ENCODE results near the gene MYOM3.
A peak's percentile ranks its signal among the peaks of the same experiment; 100 is the strongest.
"Not testable (repeated sequence)": the region's sequence is repeated elsewhere in the genome, so short reads cannot be mapped to it uniquely, and the experiment has no call there.

Gene MYOM3

DNA sequence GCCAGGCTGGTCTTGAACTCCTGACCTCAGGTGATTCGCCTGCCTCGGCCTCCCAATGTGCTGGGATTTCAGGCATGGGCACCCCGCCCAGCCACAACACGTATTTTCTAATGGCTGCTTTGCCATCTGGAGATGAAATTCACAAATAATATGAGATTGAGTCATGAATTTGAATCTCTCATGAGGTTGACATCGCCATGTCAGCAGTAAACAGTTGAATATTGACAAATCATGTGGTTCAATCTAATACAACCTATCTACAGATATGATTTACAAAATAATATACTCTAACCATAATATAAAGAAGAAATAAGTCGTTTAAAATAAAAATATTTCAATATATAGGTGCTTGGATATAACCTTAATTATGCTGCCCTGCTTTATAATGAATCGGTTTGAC is 42.1 kb downstream of the MYOM3 start:
- DNase-seq = no peak

DNA sequence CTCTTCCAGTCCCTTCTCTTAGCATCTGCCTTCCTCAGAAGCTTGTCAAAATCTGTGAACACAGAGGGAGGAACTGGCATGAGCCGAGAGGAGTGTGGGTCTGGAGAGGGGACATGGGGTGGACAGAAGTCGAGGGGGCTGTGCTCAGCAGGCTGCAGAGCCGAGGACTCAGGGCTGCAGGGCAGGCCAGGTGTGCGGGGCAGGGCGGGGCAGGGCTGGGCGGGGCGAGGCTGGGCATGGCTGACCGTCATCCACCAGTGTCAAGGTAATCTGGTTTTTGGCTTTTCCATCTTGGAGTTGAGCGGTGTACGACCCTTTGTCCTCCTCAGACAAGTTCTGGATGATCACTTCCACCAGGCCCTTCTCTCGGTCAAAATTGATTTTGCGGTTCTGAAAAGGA is 44.0 kb downstream of the MYOM3 start:
- DNase-seq = no peak

DNA sequence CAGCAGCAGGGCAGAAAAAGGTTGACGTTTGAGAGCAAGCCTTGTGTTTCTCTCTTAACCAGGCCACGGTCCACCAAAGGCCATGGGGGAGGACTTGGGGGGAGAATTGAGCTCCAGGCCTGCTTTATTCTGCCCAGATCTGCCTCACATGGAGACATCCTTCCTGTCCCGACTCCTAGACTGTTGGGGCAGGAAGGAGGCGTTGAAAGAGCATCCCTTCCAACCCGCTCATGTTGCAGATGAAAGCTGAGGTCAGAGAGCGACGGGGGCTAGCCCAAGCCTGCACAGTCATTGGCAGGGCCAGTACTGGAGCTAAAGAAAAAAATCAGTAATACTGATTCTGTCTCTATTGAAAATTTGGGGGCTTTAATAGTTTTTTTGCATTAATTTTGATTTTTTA is 46.6 kb downstream of the MYOM3 start:
- DNase-seq = no peak

DNA sequence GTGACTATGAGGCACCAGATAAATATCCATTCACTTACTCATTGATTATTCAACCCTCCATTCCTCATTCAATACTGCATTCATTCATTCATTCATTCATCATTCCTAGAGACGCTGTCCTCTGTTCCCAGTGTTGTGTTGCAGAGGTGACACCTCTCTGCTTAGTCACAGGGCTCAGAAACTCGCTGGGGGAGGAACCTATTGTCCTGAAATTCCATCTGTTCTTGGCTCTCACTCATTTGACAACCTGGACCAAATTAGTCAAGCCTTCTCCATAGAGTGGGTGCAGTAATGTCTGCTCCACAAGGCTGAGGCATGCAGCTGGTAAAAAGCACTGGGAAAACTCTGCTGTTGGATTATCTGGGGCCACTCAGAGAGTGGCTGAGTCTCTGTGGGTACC is 49.7 kb downstream of the MYOM3 start:
- no peak for DNase-seq

DNA sequence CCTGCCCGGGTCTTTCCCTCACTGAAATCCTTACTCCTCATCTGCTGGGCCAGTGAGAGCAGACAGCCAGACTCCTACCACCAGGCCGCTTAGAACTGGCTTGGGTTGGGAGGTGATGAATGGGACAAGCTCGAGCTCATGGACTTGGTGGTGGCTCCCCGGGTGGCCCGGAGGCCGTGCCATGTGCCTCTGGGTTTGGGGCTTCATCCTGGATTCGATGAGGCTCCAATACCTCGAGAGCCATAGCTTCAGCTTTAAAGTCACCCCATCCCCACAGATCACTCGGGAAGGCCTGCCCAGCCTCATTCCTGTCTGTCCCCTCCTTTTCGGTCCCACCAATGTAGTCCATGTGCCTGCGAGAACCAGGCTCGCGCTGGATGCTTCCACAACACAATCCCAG is 51.5 kb downstream of the MYOM3 start:
- DNase-seq = no peak

DNA sequence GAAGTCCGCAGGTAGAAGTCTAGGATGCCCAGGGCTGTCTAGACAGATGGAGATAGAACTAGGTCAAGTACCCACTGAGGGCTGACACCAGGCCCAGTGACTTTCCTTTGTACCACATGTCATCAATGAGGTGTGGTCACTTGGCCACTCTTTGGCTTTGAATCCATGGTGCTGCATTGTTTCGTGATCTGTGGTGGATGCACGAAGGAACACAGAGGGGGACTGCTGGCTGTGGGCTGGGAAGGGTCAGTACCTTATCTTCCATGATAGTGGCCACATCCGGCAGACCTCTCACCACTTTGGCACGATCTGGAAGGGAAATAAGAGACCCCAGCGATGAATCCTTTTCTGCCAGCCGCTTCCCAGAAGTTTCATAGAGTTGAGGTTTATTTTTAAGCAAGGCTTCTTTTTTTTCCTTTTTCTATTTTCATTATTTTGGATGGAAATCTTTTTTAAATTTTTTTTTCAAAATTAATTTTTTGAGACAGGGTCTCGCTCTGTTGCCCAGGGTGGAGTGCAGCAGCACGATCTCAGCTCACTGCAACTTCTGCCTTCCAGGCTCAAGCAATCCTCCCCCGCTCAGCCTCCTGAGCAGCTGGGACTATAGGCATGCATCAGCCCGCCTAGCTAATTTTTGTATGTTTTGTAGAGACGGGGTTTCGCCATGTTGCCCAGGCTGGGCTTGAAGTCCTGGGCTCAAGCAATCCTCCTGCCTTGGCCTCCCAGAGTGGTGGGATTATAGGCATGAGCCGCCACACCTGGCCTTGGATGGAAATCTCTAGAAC is 53.1 kb downstream of the MYOM3 start:
- DNase-seq = no peak

DNA sequence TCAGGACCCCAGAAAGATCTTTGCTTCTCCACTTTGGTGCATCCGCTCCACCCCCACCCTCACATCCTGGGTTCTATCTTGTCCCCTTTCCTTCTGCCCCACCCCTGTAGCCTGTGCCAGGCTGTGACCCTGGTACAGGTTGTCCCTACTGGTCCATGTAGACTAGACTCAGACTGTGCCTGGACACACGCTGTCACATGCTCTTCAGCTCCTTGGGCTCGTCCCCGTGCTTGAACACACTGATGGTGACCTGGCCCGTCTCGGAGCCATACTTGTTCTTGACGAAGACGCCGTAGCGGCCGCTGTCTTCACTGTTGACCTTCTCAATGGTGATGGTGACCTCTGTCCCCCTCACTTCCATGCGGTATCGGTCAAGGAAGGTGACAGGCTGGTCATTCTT is 54.8 kb downstream of the MYOM3 start:
- DNase-seq = no peak

DNA sequence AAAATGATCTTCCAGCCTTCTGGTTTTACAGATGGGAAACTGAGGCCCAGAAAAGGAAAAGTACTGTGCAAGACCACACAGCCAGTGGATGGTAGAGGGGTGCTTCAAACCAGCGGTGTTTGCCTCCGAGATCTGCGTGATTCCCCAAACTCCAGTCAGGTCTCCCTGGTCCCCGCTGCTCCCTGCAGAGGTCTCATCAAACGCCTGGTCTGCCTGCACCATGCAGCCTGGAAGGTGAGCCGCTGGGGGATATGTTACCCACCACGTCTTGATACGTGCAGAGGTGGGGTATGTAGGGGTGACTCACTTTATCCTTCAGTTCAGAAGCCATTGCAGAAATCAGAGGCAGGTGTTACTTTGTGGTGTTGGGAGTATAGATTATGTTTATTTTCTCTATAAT is 56.3 kb downstream of the MYOM3 start:
- no peak for DNase-seq

DNA sequence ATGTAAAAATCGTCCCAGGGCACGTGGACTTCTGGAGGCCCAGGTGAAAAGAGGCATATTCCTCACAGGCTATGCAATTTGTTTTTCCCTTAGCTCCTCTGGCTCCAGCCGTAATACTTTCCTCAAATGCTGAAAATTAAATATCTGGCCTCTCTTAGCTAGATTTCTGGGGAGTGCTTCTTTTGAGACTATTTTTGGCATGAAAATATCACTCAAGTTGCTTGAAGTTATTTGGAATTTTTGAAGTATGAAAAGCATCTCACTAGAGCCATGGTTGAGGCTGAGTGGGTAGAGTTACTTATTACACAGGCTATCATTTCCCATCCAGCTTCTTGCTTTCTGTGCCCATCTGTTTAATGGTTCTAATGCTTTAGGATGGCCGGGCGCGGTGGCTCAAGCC is 59.7 kb downstream of the MYOM3 start:
- DNase-seq = no peak

DNA sequence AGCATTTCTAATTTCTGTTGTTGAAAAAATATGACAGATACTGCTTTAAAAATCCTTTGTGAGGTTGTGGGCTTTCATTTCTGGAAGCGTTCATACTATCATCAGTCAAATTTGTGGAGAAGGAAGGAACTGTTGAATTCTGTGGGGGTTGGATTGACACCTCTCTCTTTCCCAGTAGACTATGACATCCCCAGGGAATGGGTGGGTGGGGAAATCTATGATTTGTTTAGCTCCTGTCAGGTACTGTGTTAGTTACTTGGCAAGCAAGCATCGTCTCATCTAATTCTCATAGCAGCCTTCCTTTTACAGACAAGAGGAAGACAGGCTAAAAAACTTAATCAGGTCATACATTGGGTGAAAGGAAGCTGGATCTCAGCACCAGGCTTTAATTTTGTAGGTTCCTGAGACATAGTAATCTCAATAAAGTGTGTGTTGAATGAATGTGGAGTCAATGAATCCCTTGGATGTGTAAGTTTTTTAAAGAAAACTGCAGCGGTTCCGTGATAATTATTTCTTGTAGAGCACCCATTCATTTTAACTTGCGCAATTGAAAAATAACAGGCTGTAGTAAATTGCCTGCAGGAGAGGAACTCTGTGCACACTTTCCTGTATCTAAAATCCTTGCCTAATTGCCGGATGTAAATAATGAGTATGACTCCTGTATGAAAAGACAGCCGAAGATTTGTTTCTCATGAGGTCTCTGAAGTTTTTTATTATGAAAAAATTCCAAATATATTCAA is 60.6 kb downstream of the MYOM3 start:
- DNase-seq = no peak

DNA sequence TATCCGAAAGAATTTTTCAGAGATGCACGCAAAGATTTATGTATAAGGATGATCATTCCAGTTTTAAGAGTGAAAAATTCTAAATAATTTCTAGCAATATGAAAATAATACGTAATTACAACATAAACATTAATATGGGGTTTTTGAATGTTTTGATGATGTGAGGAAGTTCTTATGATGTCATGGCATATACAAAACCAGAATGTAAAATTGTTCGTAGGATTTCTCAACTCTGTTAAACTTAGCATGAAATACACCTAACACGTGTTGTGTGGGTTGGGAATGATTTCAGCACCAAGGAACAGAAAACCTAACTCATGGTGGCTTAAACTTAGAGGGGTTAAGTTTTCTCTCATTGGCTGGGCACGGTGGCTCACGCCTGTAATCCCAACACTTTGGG is 62.2 kb downstream of the MYOM3 start:
- no peak for DNase-seq

DNA sequence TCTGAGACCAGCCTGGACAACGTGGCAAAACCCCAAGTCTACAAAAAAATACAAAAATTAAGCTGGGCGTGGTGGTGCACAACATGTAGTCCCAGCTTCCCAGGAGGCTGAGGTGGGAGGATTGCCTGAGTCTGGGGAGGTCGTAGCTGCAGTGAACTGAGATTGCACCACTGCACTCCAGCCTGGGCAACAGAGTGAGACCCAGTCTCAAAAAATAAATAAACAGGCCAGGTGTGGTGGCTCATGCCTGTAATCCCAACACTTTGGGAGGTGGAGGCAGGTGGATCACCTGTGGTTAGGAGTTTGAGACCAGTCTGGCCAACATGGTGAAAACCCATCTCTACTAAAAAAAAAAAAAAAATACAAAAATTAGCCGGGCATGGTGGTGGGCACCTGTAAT is 63.0 kb downstream of the MYOM3 start:
- DNase-seq = not testable (repeated sequence)

DNA sequence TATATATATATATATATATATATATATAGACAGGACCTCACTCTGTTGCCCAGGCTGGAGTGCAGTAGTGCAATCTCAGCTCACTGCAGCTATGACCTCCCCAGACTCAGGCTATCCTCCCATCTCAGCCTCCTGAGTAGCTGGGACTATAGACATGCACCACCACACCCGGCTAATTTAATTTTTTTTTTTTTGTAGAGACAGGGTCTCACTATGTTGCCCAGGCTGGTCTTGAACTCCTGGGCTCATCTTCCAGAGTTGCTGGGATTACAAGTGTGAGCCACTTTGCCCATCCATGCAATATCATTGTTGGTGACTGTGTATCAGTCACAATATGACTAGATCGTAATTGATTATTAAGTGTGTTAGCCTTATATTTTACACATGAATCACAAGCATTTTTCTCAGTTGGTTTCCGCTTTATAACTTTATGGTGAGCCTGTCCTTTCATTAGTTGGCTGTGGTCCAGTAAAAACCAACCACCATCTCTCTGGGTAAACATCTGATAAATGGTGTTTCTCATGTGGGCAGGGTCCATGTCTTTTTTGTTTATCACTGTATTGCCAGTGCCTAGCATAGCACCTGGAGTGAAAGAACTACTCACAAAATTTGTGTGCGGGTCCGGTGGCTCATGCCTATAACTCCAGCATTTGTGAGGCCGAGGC is 63.6 kb downstream of the MYOM3 start:
- DNase-seq = no peak

DNA sequence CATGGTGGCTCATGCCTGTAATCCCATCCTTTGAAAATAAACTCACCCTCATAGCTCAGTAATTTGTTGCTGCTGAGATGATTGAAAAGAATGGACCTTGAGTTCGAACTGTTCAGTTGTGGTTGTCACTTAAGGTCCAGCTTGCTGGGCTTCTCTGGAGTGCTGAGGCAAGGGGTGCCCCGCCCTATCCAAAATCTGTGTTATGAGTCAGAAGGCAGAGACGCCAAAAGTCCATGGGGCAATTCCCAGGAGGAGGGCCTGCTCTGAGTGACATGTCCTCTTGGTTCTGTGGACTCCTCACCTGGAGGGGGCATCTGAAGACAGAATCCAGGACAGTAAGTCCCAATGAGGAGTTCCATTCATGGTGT is 64.8 kb downstream of the MYOM3 start:
- no peak for DNase-seq

DNA sequence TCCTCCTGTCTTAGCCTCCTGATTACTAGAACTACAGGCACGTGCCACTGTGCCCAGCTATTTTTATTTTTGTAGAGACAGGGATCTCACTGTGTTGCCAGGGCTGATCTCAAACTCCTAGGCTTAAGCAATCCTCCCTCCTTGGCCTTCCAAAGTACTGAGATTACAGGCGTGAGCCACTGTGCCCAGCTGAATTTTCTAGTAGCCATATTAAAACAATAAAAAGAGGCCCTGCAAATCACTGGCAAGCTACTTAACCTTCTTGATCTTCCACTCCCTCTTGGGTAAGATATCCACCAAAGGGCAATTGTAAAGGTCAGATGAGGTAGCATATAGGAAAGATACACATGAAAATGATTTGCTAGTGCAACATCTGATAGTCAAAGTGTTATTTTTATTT is 66.2 kb downstream of the MYOM3 start:
- no peak for DNase-seq

DNA sequence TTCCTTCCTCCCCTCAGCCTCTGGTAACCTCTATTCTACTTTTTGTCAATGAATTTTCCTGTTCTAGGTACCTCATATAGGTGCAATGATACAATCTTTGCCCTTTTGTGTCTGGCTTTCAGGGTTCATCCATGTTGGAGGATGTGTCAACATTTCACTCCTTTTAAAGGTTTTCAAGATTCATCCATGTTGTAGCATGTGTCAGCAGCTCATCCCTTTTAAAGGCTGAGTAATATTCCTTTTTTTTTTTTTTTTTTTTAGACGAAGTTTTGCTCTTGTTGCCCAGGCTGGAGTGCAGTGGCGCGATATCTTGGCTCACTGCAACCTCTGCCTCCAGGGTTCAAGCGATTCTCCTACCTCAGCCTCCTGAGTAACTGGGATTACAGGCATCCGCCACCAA is 67.3 kb downstream of the MYOM3 start:
- DNase-seq = not testable (repeated sequence)

DNA sequence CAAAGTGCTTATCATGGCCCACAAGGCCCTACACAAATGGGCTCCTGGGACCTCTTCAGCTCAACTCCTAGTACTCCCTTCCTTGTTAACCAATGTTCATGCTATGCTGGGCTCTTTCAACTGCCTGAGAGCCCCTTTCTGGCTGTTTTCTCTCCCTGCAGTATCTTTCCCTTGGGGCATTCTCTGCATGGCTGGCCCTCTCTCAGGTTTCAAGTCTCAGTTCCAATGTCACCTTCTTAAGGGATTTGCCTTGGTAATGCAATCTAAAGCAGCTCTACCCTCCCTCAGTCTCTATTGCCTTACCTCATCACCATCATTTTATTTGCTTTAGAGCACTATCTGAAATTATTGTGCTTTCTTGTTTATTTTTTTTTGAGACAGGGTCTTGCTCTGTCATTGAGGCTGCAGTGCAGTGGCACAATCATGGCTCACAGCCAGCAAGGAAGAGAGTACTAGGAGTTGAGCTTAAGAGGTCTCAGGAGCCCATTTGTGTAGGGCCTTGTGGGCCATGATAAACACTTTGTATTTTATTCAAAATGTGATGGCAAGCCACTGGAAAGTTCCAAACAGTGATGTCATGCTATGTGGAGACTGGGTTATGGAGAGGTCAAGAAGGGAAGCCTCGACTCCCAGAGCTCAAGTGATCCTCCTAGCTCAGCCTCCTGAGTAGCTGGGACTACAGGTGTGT is 68.4 kb downstream of the MYOM3 start:
- no peak for DNase-seq

DNA sequence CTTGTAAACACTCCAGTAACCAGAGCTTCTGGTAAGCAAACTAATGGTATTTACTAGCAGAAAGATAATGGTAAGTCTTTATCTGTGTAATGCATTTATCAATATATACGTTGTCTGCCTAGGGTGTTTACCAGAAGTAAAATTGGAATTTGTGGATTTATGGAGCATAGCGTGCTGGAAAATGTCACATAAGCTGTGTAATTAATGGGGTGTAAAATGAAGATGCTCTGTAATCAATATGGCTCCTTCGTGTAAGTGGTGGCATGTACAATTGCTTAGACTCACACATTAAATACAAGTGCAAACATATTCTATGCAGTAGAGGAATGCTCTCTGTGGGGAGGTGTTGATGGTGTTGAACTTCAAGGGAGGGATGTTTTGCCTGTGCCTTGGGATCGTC is 69.6 kb downstream of the MYOM3 start:
- DNase-seq = no peak

DNA sequence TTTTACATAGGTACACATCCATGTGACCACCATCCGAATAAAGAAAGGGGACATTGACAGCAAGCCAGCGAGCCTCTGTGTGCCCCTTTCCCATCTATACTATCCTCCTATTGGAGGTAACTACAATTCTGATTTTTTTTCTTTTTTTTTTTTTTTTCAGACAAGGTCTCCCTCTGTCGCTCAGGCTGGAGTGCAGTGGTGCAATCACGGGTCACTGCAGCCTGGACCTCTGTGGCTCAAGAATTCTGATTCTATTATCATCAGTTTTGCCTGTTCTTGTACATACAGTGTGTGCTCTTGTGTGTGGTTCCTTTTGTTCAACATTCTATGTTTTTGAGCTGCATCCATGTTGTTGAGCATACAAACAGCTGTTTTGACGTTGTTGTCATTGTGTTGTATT is 75.8 kb downstream of the MYOM3 start:
- no peak for DNase-seq

DNA sequence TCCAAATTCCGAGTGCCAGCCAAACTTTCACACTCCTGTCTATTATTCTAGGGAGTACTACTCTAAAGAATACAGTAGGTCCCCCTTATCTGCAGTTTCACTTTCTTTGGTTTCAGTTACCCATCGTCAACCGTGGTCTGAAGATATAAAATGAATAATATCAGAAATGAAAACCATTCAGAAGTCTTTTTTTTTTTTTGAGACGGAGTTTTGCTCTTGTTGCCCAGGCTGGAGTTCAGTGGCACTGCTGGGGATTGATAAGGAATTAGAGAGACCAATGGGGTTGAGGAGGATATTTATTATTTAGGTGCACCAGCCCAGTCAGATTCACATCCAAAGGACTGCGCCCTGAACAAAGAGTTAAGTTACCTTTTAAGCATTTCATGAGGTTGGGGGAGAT is 79.0 kb downstream of the MYOM3 start:
- no peak for DNase-seq

DNA sequence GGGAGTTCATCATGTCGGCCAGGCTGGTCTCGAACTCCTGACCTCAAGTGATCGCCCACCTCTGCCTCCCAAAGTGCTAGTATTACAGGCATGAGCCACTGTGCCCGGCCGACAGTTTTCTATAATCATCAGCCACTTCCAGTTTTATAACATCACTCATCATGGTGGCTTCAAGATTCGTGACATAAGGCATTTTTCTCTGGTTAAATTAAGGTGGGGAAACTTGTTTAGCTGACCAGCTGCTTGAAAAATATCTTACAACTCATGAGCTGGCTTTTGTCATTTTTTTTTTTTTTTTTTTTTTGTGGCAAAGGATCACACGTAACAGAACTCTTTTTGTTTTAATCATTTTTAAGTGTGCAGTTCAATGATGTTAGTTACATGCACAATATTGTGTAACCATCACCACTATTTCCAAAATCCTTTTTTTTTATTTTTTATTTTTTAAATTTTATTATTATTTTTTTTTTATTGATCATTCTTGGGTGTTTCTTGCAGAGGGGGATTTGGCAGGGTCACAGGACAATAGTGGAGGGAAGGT is 80.9 kb downstream of the MYOM3 start:
- DNase-seq = not testable (repeated sequence)

DNA sequence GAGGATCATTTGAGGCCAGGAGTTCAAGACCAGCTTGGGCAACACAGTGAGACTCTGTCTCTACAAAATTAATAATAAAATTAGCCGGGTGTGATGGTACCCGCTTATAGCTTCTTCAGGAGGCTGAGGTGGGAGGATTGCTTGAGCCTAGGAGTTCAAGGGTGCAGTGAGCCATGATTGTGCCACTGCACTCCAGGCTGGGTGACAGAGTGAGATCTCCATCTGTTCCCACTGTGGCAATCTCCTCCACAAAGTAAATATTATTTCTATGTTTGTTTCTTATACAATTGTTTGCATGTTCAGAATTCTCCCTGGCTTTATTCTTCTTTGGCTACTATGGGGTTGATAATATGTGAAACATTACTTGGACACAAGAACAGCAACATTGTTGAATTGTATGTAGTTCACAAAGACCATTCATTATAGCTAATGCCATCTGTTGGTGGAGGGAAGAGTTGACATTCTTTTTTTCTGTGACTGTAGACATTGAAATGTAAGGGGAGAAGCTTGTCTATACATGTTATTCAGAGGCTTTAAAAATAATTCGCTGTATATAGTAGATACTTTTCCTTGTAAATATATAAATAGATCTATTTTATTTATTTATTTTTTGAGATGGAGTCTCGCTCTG is 84.0 kb downstream of the MYOM3 start:
- peak; percentile 1 for DNase-seq
